Measurements from ENCODE around the gene GPRIN1.

GRCh38 chr5:176646049-176646706, 36.2 kb upstream of the GPRIN1 start:
- TF ChIP-seq CTCF (IDR thresholded peaks at IDR 0.05) (no peak), POLR2A (IDR thresholded peaks at IDR 0.05) (no peak)
